Body of pancreas (tissue), 4 donors: Measurements from ENCODE around the gene DUS1L.

Experiments
- POLR2A ChIP-seq, 3 donors: fragments of 450-650 bp; IDR thresholded peaks; one replicate each; pipeline ENCODE4 v1.6.1; 2016; ENCODE audit warnings: antibody characterized with exemption in 3 of 3, mild to moderate bottlenecking in 2 of 3
- TF ChIP-seq, protein P1 (sequence below), 7 experiments: fragments of 450-650 bp in 4 of 7; fragments of 200-600 bp in 3 of 7; sonication (generic) in 3 of 7; IDR thresholded peaks; one replicate each; pipeline ENCODE4 v1.5.1; 2016 to 2019; ENCODE audit warnings: antibody characterized with exemption in 7 of 7

DNA sequence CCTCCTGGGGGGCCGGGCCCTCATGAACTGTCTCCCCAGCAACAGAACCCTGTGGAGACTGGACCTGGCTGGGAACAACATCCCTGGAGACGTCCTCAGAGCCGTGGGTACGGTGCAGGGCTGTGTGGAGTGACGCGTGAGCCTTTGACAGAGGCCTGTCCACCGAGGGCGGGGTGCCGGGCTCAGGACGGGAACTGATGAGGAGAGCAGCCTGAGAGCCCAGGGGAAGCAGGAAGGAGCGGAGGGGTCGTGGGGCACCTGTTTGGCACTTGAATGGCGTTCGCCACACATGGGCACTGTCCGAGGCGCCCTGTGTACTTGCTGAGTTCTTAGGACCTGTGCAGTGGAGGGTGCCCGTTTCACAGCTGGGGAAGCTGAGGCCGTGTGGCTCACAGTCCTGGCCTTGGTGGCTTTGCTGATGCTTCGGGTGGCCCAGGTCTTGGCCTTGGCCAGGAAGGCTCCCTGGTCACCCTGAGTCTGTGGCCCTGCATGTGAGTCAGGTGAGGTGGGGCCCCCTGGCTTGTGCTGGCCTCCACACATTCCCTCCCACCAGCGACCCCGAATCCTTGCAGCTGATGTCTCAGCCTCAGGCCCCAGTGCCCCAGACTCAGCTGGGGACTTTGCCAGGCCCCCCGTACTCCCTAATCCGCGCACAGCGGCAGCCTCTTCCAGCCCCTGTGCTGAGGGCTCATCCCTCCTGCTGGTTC lies 40.0 kb downstream of the DUS1L start:
- TF ChIP-seq, protein P1, sequence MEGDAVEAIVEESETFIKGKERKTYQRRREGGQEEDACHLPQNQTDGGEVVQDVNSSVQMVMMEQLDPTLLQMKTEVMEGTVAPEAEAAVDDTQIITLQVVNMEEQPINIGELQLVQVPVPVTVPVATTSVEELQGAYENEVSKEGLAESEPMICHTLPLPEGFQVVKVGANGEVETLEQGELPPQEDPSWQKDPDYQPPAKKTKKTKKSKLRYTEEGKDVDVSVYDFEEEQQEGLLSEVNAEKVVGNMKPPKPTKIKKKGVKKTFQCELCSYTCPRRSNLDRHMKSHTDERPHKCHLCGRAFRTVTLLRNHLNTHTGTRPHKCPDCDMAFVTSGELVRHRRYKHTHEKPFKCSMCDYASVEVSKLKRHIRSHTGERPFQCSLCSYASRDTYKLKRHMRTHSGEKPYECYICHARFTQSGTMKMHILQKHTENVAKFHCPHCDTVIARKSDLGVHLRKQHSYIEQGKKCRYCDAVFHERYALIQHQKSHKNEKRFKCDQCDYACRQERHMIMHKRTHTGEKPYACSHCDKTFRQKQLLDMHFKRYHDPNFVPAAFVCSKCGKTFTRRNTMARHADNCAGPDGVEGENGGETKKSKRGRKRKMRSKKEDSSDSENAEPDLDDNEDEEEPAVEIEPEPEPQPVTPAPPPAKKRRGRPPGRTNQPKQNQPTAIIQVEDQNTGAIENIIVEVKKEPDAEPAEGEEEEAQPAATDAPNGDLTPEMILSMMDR (IDR thresholded peaks at IDR 0.05), result no peak
- no peak for TF ChIP-seq POLR2A (IDR thresholded peaks at IDR 0.05)
